Peyer's patch (tissue), 4 donors: ENCODE data around the gene SLN.

Source experiments
- POLR2A ChIP-seq, 2 donors: fragments of 450-650 bp; IDR thresholded peaks; one replicate each; pipeline ENCODE4 v1.5.1; 2017; ENCODE audit warnings: antibody characterized with exemption in 2 of 2, mild to moderate bottlenecking in 2 of 2, moderate library complexity in 2 of 2
- TF ChIP-seq, protein P1 (sequence below), 6 experiments: fragments of 450-650 bp in 4 of 6; fragments of 200-600 bp in 2 of 6; sonication (generic) in 1 of 6; IDR thresholded peaks; one replicate each; pipeline ENCODE4 v1.5.1; 2017 to 2019; ENCODE audit warnings: antibody characterized with exemption in 6 of 6, mild to moderate bottlenecking in 3 of 6, moderate library complexity in 1 of 6

DNA sequence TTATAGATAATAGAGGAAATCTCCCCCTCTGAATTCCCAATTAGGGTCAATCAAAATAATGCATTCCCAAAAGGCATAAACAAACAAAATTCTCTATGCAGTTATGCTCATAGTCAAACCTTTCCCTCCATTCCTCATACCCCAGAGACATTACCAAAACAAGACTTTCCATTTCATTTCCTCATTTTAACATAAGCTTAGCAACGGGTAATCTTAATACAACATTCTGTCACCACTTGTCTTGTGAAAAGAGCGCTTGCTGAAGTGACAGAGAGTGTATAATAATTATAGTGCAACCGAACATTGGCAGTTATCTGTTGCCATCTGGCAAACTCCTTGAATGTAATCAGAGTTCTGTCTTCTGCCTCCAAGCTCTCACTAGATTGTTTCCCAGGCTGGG lies 1.2 kb upstream of the SLN start:
- TF ChIP-seq, protein P1, sequence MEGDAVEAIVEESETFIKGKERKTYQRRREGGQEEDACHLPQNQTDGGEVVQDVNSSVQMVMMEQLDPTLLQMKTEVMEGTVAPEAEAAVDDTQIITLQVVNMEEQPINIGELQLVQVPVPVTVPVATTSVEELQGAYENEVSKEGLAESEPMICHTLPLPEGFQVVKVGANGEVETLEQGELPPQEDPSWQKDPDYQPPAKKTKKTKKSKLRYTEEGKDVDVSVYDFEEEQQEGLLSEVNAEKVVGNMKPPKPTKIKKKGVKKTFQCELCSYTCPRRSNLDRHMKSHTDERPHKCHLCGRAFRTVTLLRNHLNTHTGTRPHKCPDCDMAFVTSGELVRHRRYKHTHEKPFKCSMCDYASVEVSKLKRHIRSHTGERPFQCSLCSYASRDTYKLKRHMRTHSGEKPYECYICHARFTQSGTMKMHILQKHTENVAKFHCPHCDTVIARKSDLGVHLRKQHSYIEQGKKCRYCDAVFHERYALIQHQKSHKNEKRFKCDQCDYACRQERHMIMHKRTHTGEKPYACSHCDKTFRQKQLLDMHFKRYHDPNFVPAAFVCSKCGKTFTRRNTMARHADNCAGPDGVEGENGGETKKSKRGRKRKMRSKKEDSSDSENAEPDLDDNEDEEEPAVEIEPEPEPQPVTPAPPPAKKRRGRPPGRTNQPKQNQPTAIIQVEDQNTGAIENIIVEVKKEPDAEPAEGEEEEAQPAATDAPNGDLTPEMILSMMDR (IDR thresholded peaks at IDR 0.05): no peak
- TF ChIP-seq POLR2A (IDR thresholded peaks at IDR 0.05): no peak
